ENCODE results near the gene CSF1. TPM values are rescaled to one million over a fixed set of nuclear protein-coding genes. Genes with fewer than 3 reads are reported as not detected.

CSF1 gene
- total RNA-seq, 2 experiments from 2014 or later = 77.6 to 143 TPM

- DNase-seq = no peak
- CTCF ChIA-PET = interaction anchor here (0.8 to 14.5 kb wide), 3 partner anchors 8 to 197 kb away, joined by 3 to 790 read pairs (median 42); partner anchors contain the start of gene AHCYL1
- Mint-ChIP-seq H3K4me1 (peaks cover 2% of the 10 kb centered on the region), H3K27ac (no peak overlapping the region), H3K36me3 (no peaks in the 10 kb centered on the region), H3K27me3 (peaks cover 15% of the 10 kb centered on the region), H3K4me3 (no peak overlapping the region), H3K9me3 (ENCODE audit: low read depth) (no peaks in the 10 kb centered on the region)
- ATAC-seq = no peak
These were observed 66.1 kb downstream of the CSF1 start for GRCh38 chr1:109976762-109977161.

- no peak for DNase-seq
- no peak for ATAC-seq
- no peaks in the 10 kb centered on the region for H3K36me3 Mint-ChIP-seq
- CTCF ChIA-PET = interaction anchor here (0.7 to 14.5 kb wide), 5 partner anchors 35 to 431 kb away, joined by 3 to 790 read pairs (median 3); no protein-coding TSS in a partner anchor
- peaks cover 11% of the 10 kb centered on the region for H3K27me3 Mint-ChIP-seq
- no peaks in the 10 kb centered on the region for H3K9me3 Mint-ChIP-seq (ENCODE audit: low read depth)
- H3K4me3 Mint-ChIP-seq = no peak overlapping the region
- no peak overlapping the region for H3K27ac Mint-ChIP-seq
- H3K4me1 Mint-ChIP-seq = peaks cover 2% of the 10 kb centered on the region
These were observed 66.6 kb downstream of the CSF1 start for GRCh38 chr1:109977225-109977624.

GRCh38 chr1:109977657-109978378 is 67.2 kb downstream of the CSF1 start:
- Mint-ChIP-seq H3K9me3 (ENCODE audit: low read depth) (no peaks in the 10 kb centered on the region), H3K36me3 (no peaks in the 10 kb centered on the region), H3K4me3 (no peak overlapping the region), H3K27me3 (peaks cover 8% of the 10 kb centered on the region), H3K27ac (no peak overlapping the region), H3K4me1 (peaks cover 2% of the 10 kb centered on the region)
- DNase-seq (no peak), ATAC-seq (no peak)
- CTCF ChIA-PET = interaction anchor here (0.7 to 14.5 kb wide), 5 partner anchors 50 to 432 kb away, joined by 3 to 790 read pairs (median 3); no protein-coding TSS in a partner anchor

- Mint-ChIP-seq H3K27me3 (peaks cover 4% of the 10 kb centered on the region), H3K36me3 (no peaks in the 10 kb centered on the region), H3K9me3 (ENCODE audit: low read depth) (no peaks in the 10 kb centered on the region), H3K4me1 (peaks cover 8% of the 10 kb centered on the region), H3K27ac (no peak overlapping the region), H3K4me3 (no peak overlapping the region)
- DNase-seq = no peak
- CTCF ChIA-PET = interaction anchor here (1.1 to 14.5 kb wide), 5 partner anchors 20 to 446 kb away, joined by 3 to 790 read pairs (median 4); no protein-coding TSS in a partner anchor
- no peak for ATAC-seq
These were observed 68.3 kb downstream of the CSF1 start for GRCh38 chr1:109978761-109979488.

GRCh38 chr1:109979489-109980091 is 68.9 kb downstream of the CSF1 start:
- Mint-ChIP-seq H3K9me3 (ENCODE audit: low read depth) (no peaks in the 10 kb centered on the region), H3K4me1 (peaks cover 11% of the 10 kb centered on the region), H3K36me3 (no peaks in the 10 kb centered on the region), H3K27me3 (no peaks in the 10 kb centered on the region), H3K4me3 (no peak overlapping the region), H3K27ac (no peak overlapping the region)
- ATAC-seq (no peak), DNase-seq (no peak)
- CTCF ChIA-PET = interaction anchor here (0.8 to 14.5 kb wide), 5 partner anchors 20 to 446 kb away, joined by 3 to 790 read pairs (median 3); no protein-coding TSS in a partner anchor

Other genes with a start within 250 kb of the CSF1 start
- 10 to 100 TPM in 1 of 2 experiments, 1 to 10 TPM in 1; 8.0 to 17.8 TPM for gene GSTM2, start 242.8 kb upstream of the CSF1 start, total RNA-seq
- gene GSTM1, start 223.0 kb upstream of the CSF1 start, total RNA-seq = not detected
- gene GSTM5, start 198.6 kb upstream of the CSF1 start, total RNA-seq = not detected
- 1 to 10 TPM; 2.1 to 3.2 TPM for gene GSTM3, start 169.8 kb upstream of the CSF1 start, total RNA-seq
- gene EPS8L3, start 146.9 kb upstream of the CSF1 start, total RNA-seq = not detected
- gene AHCYL1, start 73.9 kb downstream of the CSF1 start, total RNA-seq = 10 to 100 TPM; 67.6 to 70.0 TPM
- 10 to 100 TPM; 40.4 to 40.8 TPM for gene STRIP1, start 123.8 kb downstream of the CSF1 start, total RNA-seq
- gene ALX3, start 159.8 kb downstream of the CSF1 start, total RNA-seq = not detected
- gene UBL4B, start 201.6 kb downstream of the CSF1 start, total RNA-seq = not detected
- gene SLC6A17, start 239.6 kb downstream of the CSF1 start, total RNA-seq = not detected